Measurements from ENCODE around the gene MED16. TPM values are rescaled to one million over a fixed set of nuclear protein-coding genes. Genes with fewer than 3 reads are reported as not detected.

Gene MED16
- total and polyA plus RNA-seq, 2 of the 4 experiments (the other 2 are of a cell fraction) = 8.1 to 40.2 TPM

GRCh38 chr19:843180-843835 is 49.7 kb downstream of the MED16 start:
- Histone ChIP-seq H3K4me3 (ENCODE audit: insufficient read depth, low read depth, low read length) (no peak overlapping the region), H2BK15ac (ENCODE audit: low read depth, low read length) (no peak overlapping the region), H3K4me1 (ENCODE audit: control insufficient read depth, insufficient read depth, low read length) (peaks cover 2% of the 10 kb centered on the region; the same call in 1 of the 2 replicates), H2AK9ac (replicated peaks; ENCODE audit: low read depth, low read length, poor library complexity) (peak overlapping the region; percentile 55), H3K36me3 (ENCODE audit: control insufficient read depth, insufficient read depth, low read length) (no peaks in the 10 kb centered on the region), H4K91ac (ENCODE audit: insufficient read depth, low read depth, low read length) (no peak overlapping the region), H3K4me2 (ENCODE audit: low read depth, low read length) (peak overlapping the region; percentile 19; the same call in 1 of the 2 replicates), H4K20me1 (ENCODE audit: insufficient read depth, low read length) (no peaks in the 10 kb centered on the region; the same call in 1 of the 2 replicates), H4K5ac (ENCODE audit: low read depth, low read length) (no peak overlapping the region), H3K14ac (replicated peaks; ENCODE audit: low read depth, low read length) (no peak overlapping the region), H3K4ac (ENCODE audit: low read depth, low read length) (no peak overlapping the region), H3K18ac (ENCODE audit: low read depth, low read length) (no peak overlapping the region), H2BK20ac (ENCODE audit: low read depth, low read length) (no peak overlapping the region), H3K27me3 (ENCODE audit: control insufficient read depth, insufficient read depth, low read length) (peaks cover 20% of the 10 kb centered on the region), H2AK5ac (ENCODE audit: low read depth, low read length) (no peak overlapping the region), H3K9me1 (ENCODE audit: insufficient read depth, low read length) (no peaks in the 10 kb centered on the region), H2AFZ (replicated peaks; ENCODE audit: low read length, poor library complexity) (peak overlapping the region; percentile 81), H3K79me1 (ENCODE audit: low read depth in 1 of 2, low read length in 2 of 2) (no peaks in the 10 kb centered on the region), H4K8ac (ENCODE audit: low read depth in 2 of 2, low read length in 2 of 2) (no peak overlapping the region), H3K9me3 (ENCODE audit: control insufficient read depth, insufficient read depth, low read length) (no peaks in the 10 kb centered on the region), H3K23ac (ENCODE audit: low read depth, low read length) (no peak overlapping the region), H2BK120ac (ENCODE audit: low read depth, low read length) (no peak overlapping the region), H3K9ac (ENCODE audit: low read depth, low read length) (no peak overlapping the region), H3K56ac (ENCODE audit: extremely low read depth, insufficient read depth, low read length) (no peak overlapping the region), H2BK5ac (ENCODE audit: low read depth, low read length, poor library complexity, severe bottlenecking) (no peak overlapping the region), H3K27ac (ENCODE audit: insufficient read depth, low read length) (no peak overlapping the region)
- no TSS peak for BruUV-seq (replicated peaks)
- DNase-seq = no peak
- CTCF ChIA-PET = no interaction called here
- ATAC-seq (ENCODE audit: low read depth) = peak; percentile 76
- POLR2A ChIA-PET (ENCODE audit: unreplicated experiment) = no interaction called here
- dilution Hi-C loops (cut with HindIII; ENCODE audit: low sequenced_read_pairs, unreplicated experiment) = no loop called here
- intact Hi-C loops (cut with micrococcal nuclease) = no loop called here
- WGBS, 2 experiments (ENCODE audit: extremely low coverage in 2 of 2, insufficient read length in 1 of 2) = 13% methylated on average over 9 of the region's 46 CpGs; no CpG with 5 or more reads in 1 of the 2 experiments
- TF ChIP-seq MXI1 (IDR thresholded peaks at IDR 0.05; ENCODE audit: borderline replicate concordance, low read depth, low read length) (no peak), USF2 (IDR thresholded peaks at IDR 0.05; ENCODE audit: low read depth, low read length) (no peak), MAFK (IDR thresholded peaks at IDR 0.05; ENCODE audit: low read depth, low read length) (no peak), CEBPB (IDR thresholded peaks at IDR 0.05; ENCODE audit: low read depth, low read length) (no peak), ELK1 (IDR thresholded peaks at IDR 0.05; ENCODE audit: borderline replicate concordance, low read depth, low read length) (no peak), SMC3 (IDR thresholded peaks at IDR 0.05; ENCODE audit: low read depth, low read length) (no peak), MAZ (IDR thresholded peaks at IDR 0.05; ENCODE audit: borderline replicate concordance, low read depth, low read length) (no peak), RAD21 (IDR thresholded peaks at IDR 0.05; ENCODE audit: low read length) (no peak), RCOR1 (IDR thresholded peaks at IDR 0.05; ENCODE audit: insufficient replicate concordance, low read length) (no peak), CHD1 (IDR thresholded peaks at IDR 0.05; ENCODE audit: low read depth, low read length) (no peak), CTCF (conservative IDR thresholded peaks at IDR 0.05; ENCODE audit: low read depth, low read length) (no peak), BHLHE40 (IDR thresholded peaks at IDR 0.05; ENCODE audit: low read depth, low read length) (no peak), RFX5 (IDR thresholded peaks at IDR 0.05; ENCODE audit: low read depth, low read length) (no peak), FOS (IDR thresholded peaks at IDR 0.05; ENCODE audit: low read depth, low read length) (no peak)
- in situ Hi-C loops (cut with MboI; ENCODE audit: low sequenced_read_pairs) = no loop called here

Measured in IMR-90 (cell line).